K562 (cell line): ENCODE results near the gene MAGI2. TPM values are rescaled to one million over a fixed set of nuclear protein-coding genes. Genes with fewer than 3 reads are reported as not detected.

Source experiments
- ATAC-seq: fragments of 200-7000 bp; cut with Tn5 transposase; 3 replicates; pipeline ENCODE4 v1.9.1; 2020; ENCODE audit warnings: moderate library complexity
- BruUV-seq: library from RNA; stranded (reverse); fragments of 400-500 nt; replicated peaks from 2 replicates; lab custom pipeline; 2021; lab: Mats Ljungman, UMichigan
- CTCF ChIA-PET: fragments of 300-600 bp; formaldehyde crosslinking; extraction: SDS; loops from one replicate; lab custom pipeline; 2021; ENCODE audit warnings: low intra/inter-chr PET ratio; lab: Yijun Ruan, JAX
- POLR2A ChIA-PET: fragments of 300-600, 350-650 bp; sonication (Branson Sonifier 250); formaldehyde crosslinking; extraction: SDS; loops from one replicate; lab custom pipeline; 2021; ENCODE audit warnings: antibody characterized with exemption, inconsistent platforms; lab: Yijun Ruan, JAX
- DNase-seq, 4 experiments: peaks; one replicate each; pipeline versions ENCODE4 v3.0.0 to v3.0.0-alpha.2; 2011 to 2018; ENCODE audit warnings: low spot score in 3 of 4, mixed read lengths in 3 of 4; ENCODE audit errors: extremely low read depth in 1 of 4
- FAIRE-seq: peaks from 2 replicates; lab custom pipeline; 2011; peaks lifted over from hg19 to GRCh38; lab: Jason Lieb, UNC
- H2AFZ ChIP-seq: 2 replicates; pipeline ENCODE4 v1.6.0; 2011; ENCODE audit warnings: low read depth, low read length, control low read depth, inconsistent platforms
- H3K27ac ChIP-seq: fragments of 200-600 bp; 3 replicates; pipeline ENCODE4 v1.8.0; 2011; ENCODE audit warnings: low read depth, mild to moderate bottlenecking, control low read depth, inconsistent platforms, low read length, moderate library complexity, mixed read lengths; ENCODE audit errors: extremely low read depth
- H3K27me3 ChIP-seq, 2 experiments: fragments of 300-600 bp in 1 of 2; 2 replicates in 1 of 2; 3 replicates in 1 of 2; pipeline versions ENCODE4 v1.6.0 to v1.8.0; 2011; ENCODE audit warnings: inconsistent platforms in 2 of 2, low read length in 2 of 2, mild to moderate bottlenecking in 1 of 2, mixed read lengths in 1 of 2, moderate library complexity in 1 of 2; ENCODE audit not compliant: control insufficient read depth in 2 of 2, insufficient read depth in 2 of 2
- H3K36me3 ChIP-seq: fragments of 300-600 bp; 3 replicates; pipeline ENCODE4 v1.8.0; 2011; ENCODE audit warnings: mild to moderate bottlenecking, low read length, inconsistent platforms; ENCODE audit not compliant: control insufficient read depth, insufficient read depth
- H3K4me1 ChIP-seq, 2 experiments: fragments of 200-600 bp in 1 of 2; replicated peaks in 1 of 2; 2 replicates in 1 of 2; 3 replicates in 1 of 2; pipeline versions ENCODE4 v1.5.1 to v1.8.0; 2011; ENCODE audit warnings: inconsistent platforms in 2 of 2, low read length in 2 of 2, mild to moderate bottlenecking in 1 of 2, mixed read lengths in 1 of 2, moderate library complexity in 1 of 2; ENCODE audit not compliant: control insufficient read depth in 2 of 2, insufficient read depth in 2 of 2
- H3K4me2 ChIP-seq: 2 replicates; pipeline ENCODE4 v1.6.1; 2011; ENCODE audit warnings: low read length, control low read depth, inconsistent platforms, mixed read lengths; ENCODE audit not compliant: insufficient read depth
- H3K4me3 ChIP-seq: fragments of 200-600 bp; sonication (generic), shearing (Covaris generic); 2 replicates; pipeline ENCODE4 v1.5.1; 2016; ENCODE audit warnings: control low read depth, inconsistent platforms
- H3K79me2 ChIP-seq: fragments of 200-600 bp; 3 replicates; pipeline ENCODE4 v1.8.0; 2011; ENCODE audit warnings: low read length, inconsistent platforms; ENCODE audit not compliant: control insufficient read depth, insufficient read depth
- H3K9ac ChIP-seq, 2 experiments: 2 replicates each; pipeline versions ENCODE4 v1.6.0 to v1.6.1; 2011; ENCODE audit warnings: low read depth in 2 of 2, low read length in 2 of 2, control low read depth in 1 of 2, inconsistent platforms in 1 of 2, mild to moderate bottlenecking in 1 of 2, mixed read lengths in 1 of 2; ENCODE audit not compliant: insufficient read depth in 1 of 2
- H3K9me1 ChIP-seq: one replicate; pipeline ENCODE4 v1.6.0; 2011; ENCODE audit warnings: inconsistent platforms, mild to moderate bottlenecking, low read length, moderate library complexity; ENCODE audit not compliant: control insufficient read depth, insufficient read depth
- H3K9me3 ChIP-seq: replicated peaks from 2 replicates; pipeline ENCODE4 v1.5.1; 2011; ENCODE audit warnings: low read depth, low read length, inconsistent platforms; ENCODE audit not compliant: control insufficient read depth, insufficient read depth
- H4K20me1 ChIP-seq: replicated peaks from 2 replicates; pipeline ENCODE4 v1.6.1; 2011; ENCODE audit warnings: low read length, inconsistent platforms, mixed read lengths; ENCODE audit not compliant: control insufficient read depth, insufficient read depth
- ARID1B ChIP-seq: fragments of 450-650 bp; IDR thresholded peaks from 2 replicates; pipeline ENCODE4 v1.6.1; 2016; ENCODE audit warnings: antibody characterized with exemption, mild to moderate bottlenecking, inconsistent platforms
- ATF3 ChIP-seq, 2 experiments: fragments of 450-650 bp in 1 of 2; sonication (generic) in 1 of 2; formaldehyde crosslinking in 1 of 2; IDR thresholded peaks in 1 of 2; conservative IDR thresholded peaks in 1 of 2; 2 replicates each; pipeline versions ENCODE4 v1.6.1 to v1.8.1; 2016 to 2023; ENCODE audit warnings: mild to moderate bottlenecking in 2 of 2, moderate library complexity in 2 of 2, inconsistent platforms in 1 of 2, missing genetic modification reagents in 1 of 2
- CREBBP ChIP-seq: IDR thresholded peaks from one replicate; pipeline ENCODE4 v1.6.1; 2012; ENCODE audit warnings: low read depth, mild to moderate bottlenecking, control low read depth, inconsistent platforms, low read length
- HOXB6 ChIP-seq: fragments of 250-450 bp; sonication (Bioruptor Pico); IDR thresholded peaks from 2 replicates; pipeline ENCODE4 v1.5.1; 2022; ENCODE audit warnings: mild to moderate bottlenecking, borderline replicate concordance
- ILK ChIP-seq: fragments of 450-650 bp; IDR thresholded peaks from 2 replicates; pipeline ENCODE4 v1.6.1; 2016; ENCODE audit warnings: missing genetic modification characterization, low read depth, mild to moderate bottlenecking, missing compliant biosample characterization, moderate library complexity, borderline replicate concordance
- NFRKB ChIP-seq: fragments of 450-650 bp; IDR thresholded peaks from 2 replicates; pipeline ENCODE4 v1.6.1; 2016; ENCODE audit warnings: low read depth
- SRF ChIP-seq, 2 experiments: fragments of 250-450, 450-650 bp in 1 of 2; sonication (Bioruptor Pico) in 1 of 2; sonication (generic) in 1 of 2; formaldehyde crosslinking; IDR thresholded peaks; 2 replicates each; pipeline versions ENCODE4 v1.5.0 to v1.5.1; 2020 to 2022; ENCODE audit warnings: mild to moderate bottlenecking in 1 of 2, missing genetic modification reagents in 1 of 2
- ZC3H11A ChIP-seq: IDR thresholded peaks from 2 replicates; pipeline ENCODE4 v1.6.1; 2012; ENCODE audit warnings: low read depth, low read length, improper control_type of control experiment
- ZNF384 ChIP-seq: IDR thresholded peaks from 2 replicates; pipeline ENCODE4 v1.6.1; 2012; ENCODE audit warnings: low read depth, low read length, improper control_type of control experiment
- ZNF583 ChIP-seq: fragments of 250-450 bp; sonication (Bioruptor Pico); IDR thresholded peaks from 2 replicates; pipeline ENCODE4 v1.4.0; 2020
- ZNF740 ChIP-seq, 3 experiments: fragments of 200-800 bp in 1 of 3; sonication (Bioruptor generic) in 1 of 3; sonication (generic) in 1 of 3; formaldehyde crosslinking in 1 of 3; IDR thresholded peaks; 2 replicates each; pipeline versions ENCODE4 v1.6.1 to v1.8.0; 2016 to 2022; ENCODE audit warnings: mild to moderate bottlenecking in 2 of 3, missing compliant biosample characterization in 2 of 3, missing genetic modification characterization in 2 of 3, missing genetic modification reagents in 1 of 3
- WGBS: fragments of 100-300 bp; shearing (Covaris generic); methylation state at CpG from one replicate; pipeline ENCODE4 v1.1.6; 2016; ENCODE audit warnings: low coverage, mixed read lengths; ENCODE audit not compliant: insufficient coverage; ENCODE audit errors: missing lambda C conversion rate; 5-methylcytosine and 5-hydroxymethylcytosine counted together
- in situ Hi-C: fragments of 300-500 bp; cut with MboI; formaldehyde crosslinking; loops from 4 replicates; pipeline ENCODE4 v1.15.0; 2018; ENCODE audit warnings: inconsistent platforms, mixed read lengths
- intact Hi-C: fragments of 100-400 bp; cut with micrococcal nuclease; formaldehyde crosslinking; loops from 2 replicates; pipeline ENCODE4 v1.14.2; 2022
- polyA plus RNA-seq, 8 experiments: library from polyadenylated mRNA; depleted of rRNA in 4 of 8; stranded (reverse) in 5 of 8; unstranded in 3 of 8; fragments of >200 nt; fragmentation: Nextera tagmentation in 2 of 8; fragmentation: Illumina TruSeq in 1 of 8; extraction: Ambion mirVana in 2 of 8; extraction: Trizol in 1 of 8; gene quantifications; 2 replicates each; pipeline versions ENCODE4 v1.2.1 to v1.2.3, GENCODE V29; 2011 to 2014; ENCODE audit warnings: inconsistent platforms in 1 of 8, missing spikeins in 1 of 8
- total RNA-seq, 7 experiments: library from RNA; depleted of rRNA in 6 of 7; stranded (reverse); fragments of >200 nt in 6 of 7; fragmentation: Illumina TruSeq in 2 of 7; extraction: Trizol in 2 of 7; gene quantifications; 2 replicates each; pipeline versions ENCODE4 v1.2.1 to v1.2.3, GENCODE V29; 2011 to 2021; ENCODE audit warnings: low replicate concordance in 1 of 7
- TF ChIP-seq, protein P1 (sequence below): fragments of 250-450 bp; sonication (Bioruptor Pico); IDR thresholded peaks from 2 replicates; pipeline ENCODE4 v1.4.0; 2020; ENCODE audit warnings: mild to moderate bottlenecking, moderate library complexity, borderline replicate concordance

The MAGI2 gene
- total and polyA plus RNA-seq, 9 of the 15 experiments (the other 6 are each of a cell fraction or from before 2014, with no cell fraction given) = 0.27 to 1.4 (median 0.70) TPM

DNA sequence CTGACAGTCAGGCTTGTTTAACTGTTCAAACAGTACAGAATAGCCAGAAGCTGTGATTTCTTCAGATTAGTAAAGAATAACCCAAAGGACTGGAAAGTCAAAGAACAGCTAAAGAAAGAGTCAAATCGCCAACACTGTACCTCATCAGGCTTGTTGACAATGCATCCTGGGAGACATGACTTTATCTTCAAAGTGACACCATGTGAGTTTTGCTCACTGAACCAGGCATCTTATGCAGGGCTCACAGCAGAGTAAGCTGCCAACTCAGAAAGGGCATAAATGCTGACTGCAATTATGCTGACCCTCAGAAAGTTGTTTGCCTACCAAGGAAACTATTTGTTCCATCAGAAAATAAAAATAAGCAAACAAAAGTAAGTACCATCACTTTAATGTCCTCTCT lies 96.4 kb downstream of the MAGI2 start:
- FAIRE-seq (no peak), ATAC-seq (no peak), DNase-seq (no peak)
- no peak overlapping the region for H2AFZ ChIP-seq
- no peak overlapping the region for H3K4me3 ChIP-seq
- no peaks in the 10 kb centered on the region for H3K9me1 ChIP-seq
- no TSS peak for BruUV-seq
- intact Hi-C loops (no loop called here), in situ Hi-C loops (no loop called here)
- no peaks in the 10 kb centered on the region for H3K79me2 ChIP-seq
- no peak overlapping the region for H3K27ac ChIP-seq
- H3K9ac ChIP-seq = no peak overlapping the region
- H3K4me2 ChIP-seq = no peak overlapping the region
- H3K9me3 ChIP-seq = no peaks in the 10 kb centered on the region; the same call in 1 of the 2 replicates
- TF ChIP-seq ATF3 (IDR thresholded peaks at IDR 0.05) (no peak), ATF3 (CRISPR knock-in tag; conservative IDR thresholded peaks at IDR 0.05) (no peak), ZNF583 (CRISPR knock-in tag) (no peak), CREBBP (no peak), ZNF740 (CRISPR knock-in tag; IDR thresholded peaks at IDR 0.05) (no peak), ZNF740 (tag; IDR thresholded peaks at IDR 0.05) (no peak), SRF (CRISPR knock-in tag; IDR thresholded peaks at IDR 0.05) (no peak), HOXB6 (CRISPR knock-in tag) (no peak), ARID1B (no peak), ZC3H11A (no peak), NFRKB (no peak), ILK (tag) (no peak), ZNF384 (no peak)
- TF ChIP-seq, protein P1, sequence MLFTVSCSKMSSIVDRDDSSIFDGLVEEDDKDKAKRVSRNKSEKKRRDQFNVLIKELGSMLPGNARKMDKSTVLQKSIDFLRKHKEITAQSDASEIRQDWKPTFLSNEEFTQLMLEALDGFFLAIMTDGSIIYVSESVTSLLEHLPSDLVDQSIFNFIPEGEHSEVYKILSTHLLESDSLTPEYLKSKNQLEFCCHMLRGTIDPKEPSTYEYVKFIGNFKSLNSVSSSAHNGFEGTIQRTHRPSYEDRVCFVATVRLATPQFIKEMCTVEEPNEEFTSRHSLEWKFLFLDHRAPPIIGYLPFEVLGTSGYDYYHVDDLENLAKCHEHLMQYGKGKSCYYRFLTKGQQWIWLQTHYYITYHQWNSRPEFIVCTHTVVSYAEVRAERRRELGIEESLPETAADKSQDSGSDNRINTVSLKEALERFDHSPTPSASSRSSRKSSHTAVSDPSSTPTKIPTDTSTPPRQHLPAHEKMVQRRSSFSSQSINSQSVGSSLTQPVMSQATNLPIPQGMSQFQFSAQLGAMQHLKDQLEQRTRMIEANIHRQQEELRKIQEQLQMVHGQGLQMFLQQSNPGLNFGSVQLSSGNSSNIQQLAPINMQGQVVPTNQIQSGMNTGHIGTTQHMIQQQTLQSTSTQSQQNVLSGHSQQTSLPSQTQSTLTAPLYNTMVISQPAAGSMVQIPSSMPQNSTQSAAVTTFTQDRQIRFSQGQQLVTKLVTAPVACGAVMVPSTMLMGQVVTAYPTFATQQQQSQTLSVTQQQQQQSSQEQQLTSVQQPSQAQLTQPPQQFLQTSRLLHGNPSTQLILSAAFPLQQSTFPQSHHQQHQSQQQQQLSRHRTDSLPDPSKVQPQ (CRISPR knock-in tag) = no peak
- ChIA-PET POLR2A (interaction anchor here (0.6 to 0.7 kb wide), 2 partner anchors 330 to 647 kb away, joined by 3 read pairs; no protein-coding TSS in a partner anchor), CTCF (no interaction called here)
- 0% methylated on average over 1 of the region's 1 CpG for WGBS
- H4K20me1 ChIP-seq = no peaks in the 10 kb centered on the region
- no peaks in the 10 kb centered on the region for H3K27me3 ChIP-seq
- no peaks in the 10 kb centered on the region for H3K36me3 ChIP-seq
- H3K4me1 ChIP-seq = no peaks in the 10 kb centered on the region
